Measurements from ENCODE around the gene OGA. TPM values are rescaled to one million over a fixed set of nuclear protein-coding genes. Genes with fewer than 3 reads are reported as not detected.

The OGA gene
- total and polyA plus RNA-seq, 2 donors (not counting 3 experiments of a cell fraction or from before 2014, with no cell fraction given) = 30.8 to 118 TPM

DNA sequence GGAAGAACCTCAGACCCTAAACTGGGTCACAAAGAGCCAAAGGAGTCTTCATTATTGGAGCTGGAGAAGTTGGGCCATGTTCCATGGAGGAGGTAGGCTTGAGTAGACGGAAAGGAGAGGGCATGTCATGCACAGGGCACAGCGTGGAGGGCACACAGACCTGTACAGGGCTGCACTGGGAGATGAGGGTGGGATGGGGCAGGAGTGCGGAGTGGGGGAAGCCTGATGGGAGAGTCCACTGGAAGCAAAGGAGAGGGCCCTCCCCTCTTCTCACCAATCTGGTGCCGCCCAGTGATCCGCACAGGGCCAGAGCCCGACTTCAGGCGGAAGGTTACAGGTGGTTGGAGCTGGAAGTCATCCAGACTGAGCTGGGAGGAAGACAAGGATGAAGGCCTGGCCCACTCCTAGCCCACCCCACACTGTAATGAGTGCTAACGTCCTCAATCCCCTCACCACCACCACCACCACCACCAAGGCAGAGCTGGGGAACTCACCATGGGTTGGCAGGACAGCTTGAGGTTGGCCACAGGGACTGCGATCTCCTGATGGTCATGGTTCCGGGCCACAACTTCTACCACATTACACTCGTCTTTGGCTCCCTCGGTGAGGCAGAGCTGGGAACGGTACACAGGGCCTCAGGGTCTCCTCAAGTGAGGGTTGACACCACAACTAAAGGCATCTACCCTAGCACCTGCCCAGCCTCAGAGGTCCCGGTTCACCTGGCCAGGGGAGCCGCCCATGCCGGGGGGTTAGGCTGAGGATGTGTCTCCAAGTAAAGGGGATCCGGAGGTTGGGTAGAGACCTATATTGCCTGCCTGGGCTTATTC lies 36.0 kb downstream of the OGA start:
- TF ChIP-seq GATA2 (IDR thresholded peaks at IDR 0.05; ENCODE audit: insufficient read depth, insufficient read length, low read depth, low read length) = no peak
- TF ChIP-seq FOS (IDR thresholded peaks at IDR 0.05; ENCODE audit: borderline replicate concordance, insufficient read depth, low read length) = no peak
- TF ChIP-seq, protein P1, sequence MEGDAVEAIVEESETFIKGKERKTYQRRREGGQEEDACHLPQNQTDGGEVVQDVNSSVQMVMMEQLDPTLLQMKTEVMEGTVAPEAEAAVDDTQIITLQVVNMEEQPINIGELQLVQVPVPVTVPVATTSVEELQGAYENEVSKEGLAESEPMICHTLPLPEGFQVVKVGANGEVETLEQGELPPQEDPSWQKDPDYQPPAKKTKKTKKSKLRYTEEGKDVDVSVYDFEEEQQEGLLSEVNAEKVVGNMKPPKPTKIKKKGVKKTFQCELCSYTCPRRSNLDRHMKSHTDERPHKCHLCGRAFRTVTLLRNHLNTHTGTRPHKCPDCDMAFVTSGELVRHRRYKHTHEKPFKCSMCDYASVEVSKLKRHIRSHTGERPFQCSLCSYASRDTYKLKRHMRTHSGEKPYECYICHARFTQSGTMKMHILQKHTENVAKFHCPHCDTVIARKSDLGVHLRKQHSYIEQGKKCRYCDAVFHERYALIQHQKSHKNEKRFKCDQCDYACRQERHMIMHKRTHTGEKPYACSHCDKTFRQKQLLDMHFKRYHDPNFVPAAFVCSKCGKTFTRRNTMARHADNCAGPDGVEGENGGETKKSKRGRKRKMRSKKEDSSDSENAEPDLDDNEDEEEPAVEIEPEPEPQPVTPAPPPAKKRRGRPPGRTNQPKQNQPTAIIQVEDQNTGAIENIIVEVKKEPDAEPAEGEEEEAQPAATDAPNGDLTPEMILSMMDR (IDR thresholded peaks at IDR 0.05; ENCODE audit: extremely low read depth in 1 of 2, insufficient read depth in 1 of 2, low read depth in 1 of 2, low read length in 2 of 2) = no peak
- no peak for TF ChIP-seq JUN (IDR thresholded peaks at IDR 0.05; ENCODE audit: borderline replicate concordance, insufficient read depth, insufficient read length, low read depth)
- TF ChIP-seq MAX (IDR thresholded peaks at IDR 0.05; ENCODE audit: insufficient read depth, insufficient read length) = no peak
- H3K4me2 ChIP-seq (ENCODE audit: insufficient read depth, low read length) = peak overlapping the region; percentile 64
- no peak overlapping the region for H3K27ac ChIP-seq (ENCODE audit: insufficient read depth, low read depth, low read length)
- no peaks in the 10 kb centered on the region for H4K20me1 ChIP-seq (replicated peaks; ENCODE audit: control insufficient read depth, extremely low read depth, insufficient read depth, low read length)
- ChIA-PET POLR2A (interaction anchor here (1.4 kb wide), 1 partner anchor 13 kb away, joined by 4 read pairs; no protein-coding TSS in a partner anchor), CTCF (interaction anchor here (0.5 to 5.8 kb wide), 13 partner anchors 10 to 619 kb away, joined by 3 to 193 read pairs (median 7); partner anchors contain the start of gene OGA)
- intact Hi-C loops (cut with micrococcal nuclease) (loop anchor here (1.0 to 5.0 kb wide), 4 partner anchors 35 to 568 kb away; partner anchors contain the start of genes FBXW4 and OGA), dilution Hi-C loops (cut with MboI; ENCODE audit: extremely low pct_ligation_motif_present, low sequenced_read_pairs) (no loop called here)
- no peaks in the 10 kb centered on the region for H3K9me1 ChIP-seq (replicated peaks; ENCODE audit: control insufficient read depth, extremely low read depth, insufficient read depth, low read length)
- no peaks in the 10 kb centered on the region for H3K9me3 ChIP-seq (replicated peaks; ENCODE audit: control insufficient read depth, insufficient read depth, low read length)
- H3K4me1 ChIP-seq (ENCODE audit: control insufficient read depth, extremely low read depth, insufficient read depth, low read length) = peaks cover 26% of the 10 kb centered on the region
- peaks cover 12 to 13% of the 10 kb centered on the region in 2 experiments for H3K36me3 ChIP-seq (ENCODE audit: control insufficient read depth in 2 of 2, extremely low read depth in 1 of 2, insufficient read depth in 2 of 2, low read length in 2 of 2)
- no peak overlapping the region for H2AFZ ChIP-seq (ENCODE audit: low read depth, low read length)
- H3K4me3 ChIP-seq (replicated peaks in 1 of 3; ENCODE audit: insufficient read depth in 1 of 3, low read depth in 1 of 3, low read length in 3 of 3) = peak overlapping the region; percentile 68 to 73 (median 71)
- DNase-seq (ENCODE audit: low read depth, low spot score) (no peak), FAIRE-seq (no peak)
- H3K27me3 ChIP-seq (ENCODE audit: control insufficient read depth in 2 of 2, insufficient read depth in 2 of 2, low read length in 2 of 2) = peaks cover 9 to 16% of the 10 kb centered on the region in 2 experiments
- H3K79me2 ChIP-seq (ENCODE audit: control insufficient read depth, insufficient read depth, low read length) = peaks cover 7% of the 10 kb centered on the region
- no TSS peak for BruUV-seq (replicated peaks)
- peak overlapping the region; percentile 65 for H3K9ac ChIP-seq (replicated peaks; ENCODE audit: extremely low read depth, insufficient read depth, low read length)
